GM23338 (cell line): ENCODE data around the gene RAB22A. TPM values are rescaled to one million over a fixed set of nuclear protein-coding genes. Genes with fewer than 3 reads are reported as not detected.

Experiments
- ATAC-seq: fragments of 200-7000 bp; cut with Tn5 transposase; 3 replicates; pipeline ENCODE4 v1.9.1; 2020
- DNase-seq: peaks from one replicate; pipeline ENCODE4 v3.0.0-alpha.2; 2015; ENCODE audit warnings: low spot score
- H2AFZ ChIP-seq: fragments of 200-600 bp; sonication (generic); 2 replicates; pipeline ENCODE4 v1.8.0; 2016; ENCODE audit warnings: antibody characterized with exemption, mild to moderate bottlenecking, moderate library complexity
- H3F3A ChIP-seq: fragments of 200-600 bp; sonication (generic); replicated peaks from 2 replicates; pipeline ENCODE4 v1.8.0; 2017; ENCODE audit warnings: antibody characterized with exemption, mixed run types, low read depth
- H3K27ac ChIP-seq: fragments of 200-600 bp; sonication (generic); 2 replicates; pipeline ENCODE4 v1.6.1; 2016; ENCODE audit warnings: low read depth
- H3K27me3 ChIP-seq: fragments of 200-600 bp; sonication (generic); 2 replicates; pipeline ENCODE4 v1.8.0; 2016; ENCODE audit warnings: mild to moderate bottlenecking, mixed run types, moderate library complexity; ENCODE audit not compliant: insufficient read depth
- H3K36me3 ChIP-seq: fragments of 200-600 bp; sonication (generic); 2 replicates; pipeline ENCODE4 v1.8.0; 2016; ENCODE audit warnings: mild to moderate bottlenecking; ENCODE audit not compliant: insufficient read depth
- H3K4me1 ChIP-seq: fragments of 200-600 bp; sonication (generic); 2 replicates; pipeline ENCODE4 v1.8.0; 2016; ENCODE audit warnings: mild to moderate bottlenecking, moderate library complexity; ENCODE audit not compliant: insufficient read depth
- H3K4me2 ChIP-seq: fragments of 200-600 bp; sonication (generic); 2 replicates; pipeline ENCODE4 v1.7.1; 2017; ENCODE audit warnings: mixed run types
- H3K4me3 ChIP-seq: fragments of 200-600 bp; sonication (generic); 2 replicates; pipeline ENCODE4 v1.6.1; 2016; ENCODE audit warnings: mixed run types
- H3K79me2 ChIP-seq: fragments of 200-600 bp; sonication (generic); replicated peaks from 2 replicates; pipeline ENCODE4 v1.8.0; 2017; ENCODE audit warnings: mild to moderate bottlenecking; ENCODE audit not compliant: insufficient read depth
- H3K9me2 ChIP-seq: fragments of 200-600 bp; sonication (generic); 2 replicates; pipeline ENCODE4 v1.8.0; 2017; ENCODE audit not compliant: insufficient read depth
- H4K20me1 ChIP-seq: fragments of 200-600 bp; sonication (generic); replicated peaks from 2 replicates; pipeline ENCODE4 v1.8.0; 2017; ENCODE audit warnings: mild to moderate bottlenecking; ENCODE audit not compliant: insufficient read depth
- H3K27ac Mint-ChIP-seq: 2 replicates; pipeline ENCODE4 v1.8.0; 2020; ENCODE audit warnings: inconsistent platforms, mild to moderate bottlenecking, moderate library complexity, mixed read lengths
- H3K27me3 Mint-ChIP-seq: 3 replicates; pipeline ENCODE4 v1.8.0; 2022; ENCODE audit warnings: low read depth, mild to moderate bottlenecking, moderate library complexity, mixed read lengths, inconsistent platforms; ENCODE audit not compliant: insufficient read depth, poor library complexity
- H3K36me3 Mint-ChIP-seq: 3 replicates; pipeline ENCODE4 v1.8.0; 2021; ENCODE audit warnings: low read depth, mild to moderate bottlenecking, inconsistent platforms, moderate library complexity, mixed read lengths
- H3K4me1 Mint-ChIP-seq: 3 replicates; pipeline ENCODE4 v1.8.0; 2020; ENCODE audit warnings: mild to moderate bottlenecking, inconsistent platforms, mixed read lengths
- H3K4me3 Mint-ChIP-seq: 3 replicates; pipeline ENCODE4 v1.8.0; 2021; ENCODE audit warnings: moderate library complexity, mild to moderate bottlenecking, inconsistent platforms, mixed read lengths
- H3K9me3 Mint-ChIP-seq: 3 replicates; pipeline ENCODE4 v1.8.0; 2020; ENCODE audit warnings: moderate library complexity, mild to moderate bottlenecking, inconsistent platforms, mixed read lengths
- CREB1 ChIP-seq: fragments of 250-450 bp; sonication (Bioruptor Pico); IDR thresholded peaks from 2 replicates; pipeline ENCODE4 v1.5.0; 2020; ENCODE audit warnings: low read depth, mild to moderate bottlenecking, moderate library complexity
- EZH2phosphoT487 ChIP-seq: fragments of 200-600 bp; sonication (generic); IDR thresholded peaks from one replicate; pipeline ENCODE4 v1.8.1; 2018; ENCODE audit warnings: antibody characterized with exemption; ENCODE audit not compliant: unreplicated experiment
- JUNB ChIP-seq: IDR thresholded peaks from one replicate; pipeline ENCODE4 v1.6.1; 2016; ENCODE audit warnings: antibody characterized with exemption; ENCODE audit not compliant: unreplicated experiment
- NANOG ChIP-seq: IDR thresholded peaks from 2 replicates; pipeline ENCODE4 v1.6.1; 2016; ENCODE audit warnings: antibody characterized with exemption, borderline replicate concordance
- POLR2AphosphoS5 ChIP-seq: IDR thresholded peaks from 2 replicates; pipeline ENCODE4 v1.6.1; 2016; ENCODE audit warnings: antibody characterized with exemption, low read depth
- STAT1 ChIP-seq: IDR thresholded peaks from one replicate; pipeline ENCODE4 v1.6.1; 2016; ENCODE audit warnings: antibody characterized with exemption; ENCODE audit not compliant: unreplicated experiment
- ZNF331 ChIP-seq: fragments of 250-450 bp; sonication (Bioruptor Pico); IDR thresholded peaks from 2 replicates; pipeline ENCODE4 v1.5.0; 2020; ENCODE audit warnings: low read depth, mild to moderate bottlenecking, moderate library complexity
- polyA plus RNA-seq: library from polyadenylated mRNA; unstranded; fragments of >200 nt; fragmentation: Nextera tagmentation; extraction: Ambion mirVana; gene quantifications from 2 replicates; pipeline ENCODE4 v1.2.1, GENCODE V29; 2016
- total RNA-seq: library from RNA; depleted of rRNA; stranded (reverse); fragments of >200 nt; shearing (Covaris generic); gene quantifications from 2 replicates; pipeline ENCODE4 v1.2.3, GENCODE V29; 2014
- TF ChIP-seq, protein P1 (sequence below), 2 experiments: fragments of 200-600 bp in 1 of 2; sonication (generic) in 1 of 2; conservative IDR thresholded peaks; 2 replicates each; pipeline versions ENCODE4 v1.5.1 to v1.6.1; 2016 to 2017; ENCODE audit warnings: antibody characterized with exemption in 2 of 2, low read depth in 2 of 2, mild to moderate bottlenecking in 2 of 2, moderate library complexity in 1 of 2
- TF ChIP-seq, protein P2 (sequence below): fragments of 250-450 bp; sonication (Bioruptor Pico); IDR thresholded peaks from 2 replicates; pipeline ENCODE4 v1.5.0; 2020; ENCODE audit warnings: mild to moderate bottlenecking, moderate library complexity
- TF ChIP-seq, protein P3 (sequence below): IDR thresholded peaks from 2 replicates; pipeline ENCODE4 v1.6.1; 2016; ENCODE audit warnings: antibody characterized with exemption

Gene RAB22A
- total and polyA plus RNA-seq, 2 experiments from 2014 or later = 3.3 to 6.8 TPM

DNA sequence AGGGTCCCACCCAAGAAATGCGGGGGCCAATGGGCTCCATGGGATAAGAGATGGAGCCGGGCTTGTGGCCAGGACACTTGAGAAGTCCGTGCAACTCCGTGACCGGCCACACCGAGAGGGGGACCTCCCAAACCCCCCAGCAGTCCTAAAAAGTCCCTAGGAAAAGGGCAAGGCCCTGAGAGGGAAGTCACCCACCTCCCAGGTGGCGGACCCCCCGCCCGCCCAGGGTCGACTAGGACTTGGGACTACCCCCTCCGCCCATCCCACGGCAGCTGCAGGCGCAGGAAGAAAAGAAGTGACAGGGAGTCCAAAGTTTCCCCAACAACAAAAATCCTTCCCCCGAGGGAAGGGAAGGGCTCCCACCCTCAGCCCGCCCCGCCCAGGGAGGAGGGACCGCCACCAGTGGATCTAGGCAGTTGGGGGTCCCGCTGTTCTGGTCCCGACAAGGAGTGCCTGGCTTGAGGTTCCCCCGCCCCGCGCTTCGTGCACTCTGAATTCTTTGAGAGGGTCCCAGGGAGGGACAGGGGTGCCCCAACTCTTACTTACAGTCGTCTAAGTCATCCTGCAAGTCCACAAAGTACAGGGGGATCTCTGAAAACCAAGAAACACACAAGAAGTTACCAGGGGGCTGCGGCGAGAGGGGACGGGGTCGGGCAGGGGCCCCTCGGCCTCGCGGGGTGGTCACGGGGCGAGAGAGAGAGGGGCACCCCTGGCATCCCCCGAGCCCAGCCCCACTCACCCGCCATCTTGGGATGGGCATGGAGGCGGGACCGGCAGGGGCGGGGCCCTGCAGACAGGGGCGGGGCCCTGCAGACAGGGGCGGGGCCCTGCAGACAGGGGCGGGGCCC lies 611 bp upstream of the RAB22A start:
- Mint-ChIP-seq H3K4me3 (peak overlapping the region; percentile 87), H3K27ac (peak overlapping the region; percentile 78; the same call in 1 of the 2 replicates), H3K36me3 (peaks cover 16% of the 10 kb centered on the region), H3K9me3 (no peaks in the 10 kb centered on the region), H3K27me3 (no peaks in the 10 kb centered on the region), H3K4me1 (peaks cover 5% of the 10 kb centered on the region)
- TF ChIP-seq POLR2AphosphoS5 (peak; percentile 70), JUNB (no peak)
- Histone ChIP-seq H2AFZ (peak overlapping the region; percentile 90), H3K9me2 (no peaks in the 10 kb centered on the region), H3K79me2 (peaks cover 29% of the 10 kb centered on the region), H3K27me3 (no peaks in the 10 kb centered on the region), H3K4me1 (peaks cover 10% of the 10 kb centered on the region), H4K20me1 (peaks cover 4% of the 10 kb centered on the region; the same call in 1 of the 2 replicates), H3F3A (0 out of 2 replicates have a peak, but pooled peaks cover 2% of the 10 kb centered on the region), H3K4me3 (peak overlapping the region; percentile 98), H3K27ac (no peak overlapping the region), H3K36me3 (no peaks in the 10 kb centered on the region), H3K4me2 (peak overlapping the region; percentile 88)
- peak; percentile 63 for DNase-seq
- peak; percentile 78 for ATAC-seq

DNA sequence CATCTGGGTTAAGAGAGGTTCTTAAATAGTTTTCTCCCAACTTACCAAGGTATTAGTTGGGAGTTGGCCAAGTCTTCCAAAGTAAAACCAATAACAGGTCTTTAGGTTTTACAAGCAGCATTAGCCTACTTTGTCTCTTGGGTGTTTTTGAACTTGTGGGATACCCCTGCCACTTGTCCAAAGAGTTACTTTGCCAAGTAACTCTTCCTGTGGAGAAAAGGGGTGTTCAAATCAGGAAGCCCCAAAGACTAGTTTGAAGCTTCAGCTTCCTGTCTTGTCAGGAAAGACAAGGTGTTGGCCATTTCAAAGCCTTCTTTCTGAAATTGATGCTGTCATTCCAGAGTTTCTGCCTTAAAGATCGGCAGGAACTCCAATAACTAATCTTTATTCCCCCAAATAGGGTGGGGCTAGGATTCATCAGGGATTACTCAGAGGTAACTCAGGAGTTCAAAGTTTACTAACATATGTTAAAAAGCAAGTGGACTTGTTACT lies 822 bp downstream of the RAB22A start:
- ATAC-seq (no peak), DNase-seq (peak; percentile 8)
- Mint-ChIP-seq H3K9me3 (no peaks in the 10 kb centered on the region), H3K27ac (no peak overlapping the region), H3K27me3 (no peaks in the 10 kb centered on the region), H3K4me1 (peaks cover 5% of the 10 kb centered on the region), H3K36me3 (peaks cover 27% of the 10 kb centered on the region), H3K4me3 (peak overlapping the region; percentile 89)
- Histone ChIP-seq H4K20me1 (no peaks in the 10 kb centered on the region; the same call in 1 of the 2 replicates), H3K4me3 (peak overlapping the region; percentile 98), H3K4me1 (peaks cover 10% of the 10 kb centered on the region), H2AFZ (0 out of 2 replicates have a peak overlapping the region, but pooled peaks have one; percentile 72), H3F3A (0 out of 2 replicates have a peak, but pooled peaks cover 2% of the 10 kb centered on the region), H3K4me2 (peak overlapping the region; percentile 99), H3K27ac (peak overlapping the region; percentile 69; the same call in 1 of the 2 replicates), H3K27me3 (no peaks in the 10 kb centered on the region), H3K9me2 (no peaks in the 10 kb centered on the region), H3K36me3 (no peaks in the 10 kb centered on the region), H3K79me2 (peaks cover 23% of the 10 kb centered on the region)
- TF ChIP-seq JUNB (no peak), POLR2AphosphoS5 (no peak), CREB1 (CRISPR knock-in tag) (no peak), EZH2phosphoT487 (no peak), STAT1 (no peak), ZNF331 (CRISPR knock-in tag) (no peak), NANOG (no peak)
- TF ChIP-seq, protein P1, sequence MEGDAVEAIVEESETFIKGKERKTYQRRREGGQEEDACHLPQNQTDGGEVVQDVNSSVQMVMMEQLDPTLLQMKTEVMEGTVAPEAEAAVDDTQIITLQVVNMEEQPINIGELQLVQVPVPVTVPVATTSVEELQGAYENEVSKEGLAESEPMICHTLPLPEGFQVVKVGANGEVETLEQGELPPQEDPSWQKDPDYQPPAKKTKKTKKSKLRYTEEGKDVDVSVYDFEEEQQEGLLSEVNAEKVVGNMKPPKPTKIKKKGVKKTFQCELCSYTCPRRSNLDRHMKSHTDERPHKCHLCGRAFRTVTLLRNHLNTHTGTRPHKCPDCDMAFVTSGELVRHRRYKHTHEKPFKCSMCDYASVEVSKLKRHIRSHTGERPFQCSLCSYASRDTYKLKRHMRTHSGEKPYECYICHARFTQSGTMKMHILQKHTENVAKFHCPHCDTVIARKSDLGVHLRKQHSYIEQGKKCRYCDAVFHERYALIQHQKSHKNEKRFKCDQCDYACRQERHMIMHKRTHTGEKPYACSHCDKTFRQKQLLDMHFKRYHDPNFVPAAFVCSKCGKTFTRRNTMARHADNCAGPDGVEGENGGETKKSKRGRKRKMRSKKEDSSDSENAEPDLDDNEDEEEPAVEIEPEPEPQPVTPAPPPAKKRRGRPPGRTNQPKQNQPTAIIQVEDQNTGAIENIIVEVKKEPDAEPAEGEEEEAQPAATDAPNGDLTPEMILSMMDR (conservative IDR thresholded peaks at IDR 0.05; ENCODE audit: low read depth in 2 of 2) = no peak
- TF ChIP-seq, protein P2, sequence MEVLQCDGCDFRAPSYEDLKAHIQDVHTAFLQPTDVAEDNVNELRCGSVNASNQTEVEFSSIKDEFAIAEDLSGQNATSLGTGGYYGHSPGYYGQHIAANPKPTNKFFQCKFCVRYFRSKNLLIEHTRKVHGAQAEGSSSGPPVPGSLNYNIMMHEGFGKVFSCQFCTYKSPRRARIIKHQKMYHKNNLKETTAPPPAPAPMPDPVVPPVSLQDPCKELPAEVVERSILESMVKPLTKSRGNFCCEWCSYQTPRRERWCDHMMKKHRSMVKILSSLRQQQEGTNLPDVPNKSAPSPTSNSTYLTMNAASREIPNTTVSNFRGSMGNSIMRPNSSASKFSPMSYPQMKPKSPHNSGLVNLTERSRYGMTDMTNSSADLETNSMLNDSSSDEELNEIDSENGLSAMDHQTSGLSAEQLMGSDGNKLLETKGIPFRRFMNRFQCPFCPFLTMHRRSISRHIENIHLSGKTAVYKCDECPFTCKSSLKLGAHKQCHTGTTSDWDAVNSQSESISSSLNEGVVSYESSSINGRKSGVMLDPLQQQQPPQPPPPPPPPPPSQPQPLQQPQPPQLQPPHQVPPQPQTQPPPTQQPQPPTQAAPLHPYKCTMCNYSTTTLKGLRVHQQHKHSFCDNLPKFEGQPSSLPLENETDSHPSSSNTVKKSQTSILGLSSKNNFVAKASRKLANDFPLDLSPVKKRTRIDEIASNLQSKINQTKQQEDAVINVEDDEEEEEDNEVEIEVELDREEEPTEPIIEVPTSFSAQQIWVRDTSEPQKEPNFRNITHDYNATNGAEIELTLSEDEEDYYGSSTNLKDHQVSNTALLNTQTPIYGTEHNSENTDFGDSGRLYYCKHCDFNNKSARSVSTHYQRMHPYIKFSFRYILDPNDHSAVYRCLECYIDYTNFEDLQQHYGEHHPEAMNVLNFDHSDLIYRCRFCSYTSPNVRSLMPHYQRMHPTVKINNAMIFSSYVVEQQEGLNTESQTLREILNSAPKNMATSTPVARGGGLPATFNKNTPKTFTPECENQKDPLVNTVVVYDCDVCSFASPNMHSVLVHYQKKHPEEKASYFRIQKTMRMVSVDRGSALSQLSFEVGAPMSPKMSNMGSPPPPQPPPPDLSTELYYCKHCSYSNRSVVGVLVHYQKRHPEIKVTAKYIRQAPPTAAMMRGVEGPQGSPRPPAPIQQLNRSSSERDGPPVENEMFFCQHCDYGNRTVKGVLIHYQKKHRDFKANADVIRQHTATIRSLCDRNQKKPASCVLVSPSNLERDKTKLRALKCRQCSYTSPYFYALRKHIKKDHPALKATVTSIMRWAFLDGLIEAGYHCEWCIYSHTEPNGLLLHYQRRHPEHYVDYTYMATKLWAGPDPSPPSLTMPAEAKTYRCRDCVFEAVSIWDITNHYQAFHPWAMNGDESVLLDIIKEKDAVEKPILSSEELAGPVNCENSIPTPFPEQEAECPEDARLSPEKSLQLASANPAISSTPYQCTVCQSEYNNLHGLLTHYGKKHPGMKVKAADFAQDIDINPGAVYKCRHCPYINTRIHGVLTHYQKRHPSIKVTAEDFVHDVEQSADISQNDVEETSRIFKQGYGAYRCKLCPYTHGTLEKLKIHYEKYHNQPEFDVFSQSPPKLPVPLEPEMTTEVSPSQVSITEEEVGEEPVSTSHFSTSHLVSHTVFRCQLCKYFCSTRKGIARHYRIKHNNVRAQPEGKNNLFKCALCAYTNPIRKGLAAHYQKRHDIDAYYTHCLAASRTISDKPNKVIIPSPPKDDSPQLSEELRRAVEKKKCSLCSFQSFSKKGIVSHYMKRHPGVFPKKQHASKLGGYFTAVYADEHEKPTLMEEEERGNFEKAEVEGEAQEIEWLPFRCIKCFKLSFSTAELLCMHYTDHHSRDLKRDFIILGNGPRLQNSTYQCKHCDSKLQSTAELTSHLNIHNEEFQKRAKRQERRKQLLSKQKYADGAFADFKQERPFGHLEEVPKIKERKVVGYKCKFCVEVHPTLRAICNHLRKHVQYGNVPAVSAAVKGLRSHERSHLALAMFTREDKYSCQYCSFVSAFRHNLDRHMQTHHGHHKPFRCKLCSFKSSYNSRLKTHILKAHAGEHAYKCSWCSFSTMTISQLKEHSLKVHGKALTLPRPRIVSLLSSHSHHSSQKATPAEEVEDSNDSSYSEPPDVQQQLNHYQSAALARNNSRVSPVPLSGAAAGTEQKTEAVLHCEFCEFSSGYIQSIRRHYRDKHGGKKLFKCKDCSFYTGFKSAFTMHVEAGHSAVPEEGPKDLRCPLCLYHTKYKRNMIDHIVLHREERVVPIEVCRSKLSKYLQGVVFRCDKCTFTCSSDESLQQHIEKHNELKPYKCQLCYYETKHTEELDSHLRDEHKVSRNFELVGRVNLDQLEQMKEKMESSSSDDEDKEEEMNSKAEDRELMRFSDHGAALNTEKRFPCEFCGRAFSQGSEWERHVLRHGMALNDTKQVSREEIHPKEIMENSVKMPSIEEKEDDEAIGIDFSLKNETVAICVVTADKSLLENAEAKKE = no peak
- TF ChIP-seq, protein P3, sequence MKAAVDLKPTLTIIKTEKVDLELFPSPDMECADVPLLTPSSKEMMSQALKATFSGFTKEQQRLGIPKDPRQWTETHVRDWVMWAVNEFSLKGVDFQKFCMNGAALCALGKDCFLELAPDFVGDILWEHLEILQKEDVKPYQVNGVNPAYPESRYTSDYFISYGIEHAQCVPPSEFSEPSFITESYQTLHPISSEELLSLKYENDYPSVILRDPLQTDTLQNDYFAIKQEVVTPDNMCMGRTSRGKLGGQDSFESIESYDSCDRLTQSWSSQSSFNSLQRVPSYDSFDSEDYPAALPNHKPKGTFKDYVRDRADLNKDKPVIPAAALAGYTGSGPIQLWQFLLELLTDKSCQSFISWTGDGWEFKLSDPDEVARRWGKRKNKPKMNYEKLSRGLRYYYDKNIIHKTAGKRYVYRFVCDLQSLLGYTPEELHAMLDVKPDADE = no peak
